ENCODE measurements around the gene FAM168A. TPM values are rescaled to one million over a fixed set of nuclear protein-coding genes. Genes with fewer than 3 reads are reported as not detected.

The FAM168A gene
- total and polyA plus RNA-seq, 9 of the 15 experiments (the other 6 are each of a cell fraction or from before 2014, with no cell fraction given): 0.44 to 7.2 (median 2.9) TPM

DNA sequence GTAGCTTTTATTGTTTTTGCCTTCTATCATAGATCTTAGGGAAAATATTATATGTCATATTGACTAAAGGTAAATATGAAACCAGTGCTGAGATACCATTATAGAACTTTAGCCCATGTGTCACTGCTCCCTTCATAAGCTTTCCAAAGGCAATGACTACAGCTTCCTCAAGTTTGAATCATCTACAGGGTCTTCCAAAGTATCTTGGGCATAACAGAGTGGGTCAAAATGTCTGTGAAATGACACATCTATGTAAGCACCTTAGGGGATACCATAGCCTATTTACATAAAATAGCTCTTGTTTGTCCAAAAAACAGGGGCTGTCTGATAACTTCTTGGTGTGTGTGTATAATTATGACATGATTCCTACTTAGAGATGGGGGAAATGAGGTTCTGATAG, 169.2 kb downstream of the FAM168A start:
- Histone ChIP-seq H3K79me2 (ENCODE audit: control insufficient read depth, insufficient read depth, low read length) (no peaks in the 10 kb centered on the region), H4K20me1 (replicated peaks; ENCODE audit: control insufficient read depth, insufficient read depth, low read length) (no peaks in the 10 kb centered on the region; the same call in 1 of the 2 replicates), H3K9ac (ENCODE audit: insufficient read depth in 1 of 2, low read depth in 2 of 2, low read length in 2 of 2) (no peak overlapping the region), H3K9me1 (ENCODE audit: control insufficient read depth, insufficient read depth, low read length) (no peaks in the 10 kb centered on the region), H3K27me3 (ENCODE audit: control insufficient read depth in 2 of 2, insufficient read depth in 2 of 2, low read length in 2 of 2) (no peaks in the 10 kb centered on the region), H3K4me1 (replicated peaks in 1 of 2; ENCODE audit: control insufficient read depth in 2 of 2, insufficient read depth in 2 of 2, low read length in 2 of 2) (no peaks in the 10 kb centered on the region), H3K36me3 (ENCODE audit: control insufficient read depth, insufficient read depth, low read length) (no peaks in the 10 kb centered on the region), H3K9me3 (replicated peaks; ENCODE audit: control insufficient read depth, insufficient read depth, low read depth, low read length) (no peaks in the 10 kb centered on the region), H3K4me3 (no peak overlapping the region), H3K27ac (ENCODE audit: extremely low read depth, low read depth, low read length) (no peak overlapping the region), H3K4me2 (ENCODE audit: insufficient read depth, low read length) (no peak overlapping the region), H2AFZ (ENCODE audit: low read depth, low read length) (no peak overlapping the region)
- DNase-seq (ENCODE audit: extremely low read depth in 1 of 4, low spot score in 3 of 4): no peak
- CTCF ChIA-PET (ENCODE audit: low intra/inter-chr PET ratio): no interaction called here
- ATAC-seq: no peak
- in situ Hi-C loops (cut with MboI): no loop called here
- no TSS peak for BruUV-seq (replicated peaks)
- intact Hi-C loops (cut with micrococcal nuclease): no loop called here
- POLR2A ChIA-PET: no interaction called here
- FAIRE-seq: no peak
- TF ChIP-seq MYNN (IDR thresholded peaks at IDR 0.05) (no peak), MYNN (CRISPR knock-in tag; IDR thresholded peaks at IDR 0.05) (no peak), ZNF224 (CRISPR knock-in tag; IDR thresholded peaks at IDR 0.05) (no peak), RBM15 (IDR thresholded peaks at IDR 0.05; ENCODE audit: insufficient read depth, low read length) (no peak), ZNF232 (CRISPR knock-in tag; IDR thresholded peaks at IDR 0.05) (no peak), PHF21A (IDR thresholded peaks at IDR 0.05; ENCODE audit: borderline replicate concordance, low read depth) (no peak), CSDE1 (IDR thresholded peaks at IDR 0.05) (no peak), CBFA2T3 (IDR thresholded peaks at IDR 0.05) (no peak), CBX8 (IDR thresholded peaks at IDR 0.05; ENCODE audit: borderline replicate concordance, extremely low read depth, low read depth, low read length, poor library complexity, severe bottlenecking) (no peak), ZNF174 (CRISPR knock-in tag; IDR thresholded peaks at IDR 0.05) (no peak), CHD2 (IDR thresholded peaks at IDR 0.05; ENCODE audit: low read depth, low read length) (no peak)
- TF ChIP-seq, protein P1, sequence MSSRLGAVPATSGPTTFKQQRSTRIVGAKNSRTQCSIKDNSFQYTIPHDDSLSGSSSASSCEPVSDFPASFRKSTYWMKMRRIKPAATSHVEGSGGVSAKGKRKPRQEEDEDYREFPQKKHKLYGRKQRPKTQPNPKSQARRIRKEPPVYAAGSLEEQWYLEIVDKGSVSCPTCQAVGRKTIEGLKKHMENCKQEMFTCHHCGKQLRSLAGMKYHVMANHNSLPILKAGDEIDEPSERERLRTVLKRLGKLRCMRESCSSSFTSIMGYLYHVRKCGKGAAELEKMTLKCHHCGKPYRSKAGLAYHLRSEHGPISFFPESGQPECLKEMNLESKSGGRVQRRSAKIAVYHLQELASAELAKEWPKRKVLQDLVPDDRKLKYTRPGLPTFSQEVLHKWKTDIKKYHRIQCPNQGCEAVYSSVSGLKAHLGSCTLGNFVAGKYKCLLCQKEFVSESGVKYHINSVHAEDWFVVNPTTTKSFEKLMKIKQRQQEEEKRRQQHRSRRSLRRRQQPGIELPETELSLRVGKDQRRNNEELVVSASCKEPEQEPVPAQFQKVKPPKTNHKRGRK (tag; IDR thresholded peaks at IDR 0.05): no peak
- TF ChIP-seq, protein P2, sequence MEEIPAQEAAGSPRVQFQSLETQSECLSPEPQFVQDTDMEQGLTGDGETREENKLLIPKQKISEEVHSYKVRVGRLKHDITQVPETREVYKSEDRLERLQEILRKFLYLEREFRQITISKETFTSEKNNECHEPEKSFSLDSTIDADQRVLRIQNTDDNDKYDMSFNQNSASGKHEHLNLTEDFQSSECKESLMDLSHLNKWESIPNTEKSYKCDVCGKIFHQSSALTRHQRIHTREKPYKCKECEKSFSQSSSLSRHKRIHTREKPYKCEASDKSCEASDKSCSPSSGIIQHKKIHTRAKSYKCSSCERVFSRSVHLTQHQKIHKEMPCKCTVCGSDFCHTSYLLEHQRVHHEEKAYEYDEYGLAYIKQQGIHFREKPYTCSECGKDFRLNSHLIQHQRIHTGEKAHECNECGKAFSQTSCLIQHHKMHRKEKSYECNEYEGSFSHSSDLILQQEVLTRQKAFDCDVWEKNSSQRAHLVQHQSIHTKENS (CRISPR knock-in tag; IDR thresholded peaks at IDR 0.05): no peak
- TF ChIP-seq, protein P3, sequence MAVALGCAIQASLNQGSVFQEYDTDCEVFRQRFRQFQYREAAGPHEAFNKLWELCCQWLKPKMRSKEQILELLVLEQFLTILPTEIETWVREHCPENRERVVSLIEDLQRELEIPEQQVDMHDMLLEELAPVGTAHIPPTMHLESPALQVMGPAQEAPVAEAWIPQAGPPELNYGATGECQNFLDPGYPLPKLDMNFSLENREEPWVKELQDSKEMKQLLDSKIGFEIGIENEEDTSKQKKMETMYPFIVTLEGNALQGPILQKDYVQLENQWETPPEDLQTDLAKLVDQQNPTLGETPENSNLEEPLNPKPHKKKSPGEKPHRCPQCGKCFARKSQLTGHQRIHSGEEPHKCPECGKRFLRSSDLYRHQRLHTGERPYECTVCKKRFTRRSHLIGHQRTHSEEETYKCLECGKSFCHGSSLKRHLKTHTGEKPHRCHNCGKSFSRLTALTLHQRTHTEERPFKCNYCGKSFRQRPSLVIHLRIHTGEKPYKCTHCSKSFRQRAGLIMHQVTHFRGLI (CRISPR knock-in tag; IDR thresholded peaks at IDR 0.05): no peak
- TF ChIP-seq, protein P4, sequence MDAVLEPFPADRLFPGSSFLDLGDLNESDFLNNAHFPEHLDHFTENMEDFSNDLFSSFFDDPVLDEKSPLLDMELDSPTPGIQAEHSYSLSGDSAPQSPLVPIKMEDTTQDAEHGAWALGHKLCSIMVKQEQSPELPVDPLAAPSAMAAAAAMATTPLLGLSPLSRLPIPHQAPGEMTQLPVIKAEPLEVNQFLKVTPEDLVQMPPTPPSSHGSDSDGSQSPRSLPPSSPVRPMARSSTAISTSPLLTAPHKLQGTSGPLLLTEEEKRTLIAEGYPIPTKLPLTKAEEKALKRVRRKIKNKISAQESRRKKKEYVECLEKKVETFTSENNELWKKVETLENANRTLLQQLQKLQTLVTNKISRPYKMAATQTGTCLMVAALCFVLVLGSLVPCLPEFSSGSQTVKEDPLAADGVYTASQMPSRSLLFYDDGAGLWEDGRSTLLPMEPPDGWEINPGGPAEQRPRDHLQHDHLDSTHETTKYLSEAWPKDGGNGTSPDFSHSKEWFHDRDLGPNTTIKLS (IDR thresholded peaks at IDR 0.05; ENCODE audit: borderline replicate concordance, low read depth): no peak
- TF ChIP-seq, protein P5, sequence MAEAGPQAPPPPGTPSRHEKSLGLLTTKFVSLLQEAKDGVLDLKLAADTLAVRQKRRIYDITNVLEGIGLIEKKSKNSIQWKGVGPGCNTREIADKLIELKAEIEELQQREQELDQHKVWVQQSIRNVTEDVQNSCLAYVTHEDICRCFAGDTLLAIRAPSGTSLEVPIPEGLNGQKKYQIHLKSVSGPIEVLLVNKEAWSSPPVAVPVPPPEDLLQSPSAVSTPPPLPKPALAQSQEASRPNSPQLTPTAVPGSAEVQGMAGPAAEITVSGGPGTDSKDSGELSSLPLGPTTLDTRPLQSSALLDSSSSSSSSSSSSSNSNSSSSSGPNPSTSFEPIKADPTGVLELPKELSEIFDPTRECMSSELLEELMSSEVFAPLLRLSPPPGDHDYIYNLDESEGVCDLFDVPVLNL (CRISPR knock-in tag; IDR thresholded peaks at IDR 0.05; ENCODE audit: low read depth): no peak
- TF ChIP-seq, protein P6, sequence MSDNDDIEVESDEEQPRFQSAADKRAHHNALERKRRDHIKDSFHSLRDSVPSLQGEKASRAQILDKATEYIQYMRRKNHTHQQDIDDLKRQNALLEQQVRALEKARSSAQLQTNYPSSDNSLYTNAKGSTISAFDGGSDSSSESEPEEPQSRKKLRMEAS (CRISPR knock-in tag; IDR thresholded peaks at IDR 0.05): no peak
